ENCODE results near the gene ZNF536.

DNA sequence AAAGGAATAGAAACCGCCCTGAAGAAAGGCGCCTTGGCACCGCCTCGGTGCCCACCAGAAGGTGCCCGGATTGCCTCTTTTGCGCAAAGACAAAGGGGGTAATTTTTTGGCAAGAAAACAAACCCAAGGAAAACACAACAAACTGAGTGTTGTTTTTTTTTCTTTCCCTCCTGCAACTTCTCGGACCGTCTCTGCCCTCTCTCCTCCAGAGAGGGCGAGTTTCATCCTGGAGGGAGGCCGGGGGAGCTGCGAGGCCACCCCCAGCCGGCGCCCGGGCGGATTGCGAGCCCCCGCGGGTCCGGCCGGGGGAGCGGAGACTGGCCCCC is 2.3 kb downstream of the ZNF536 start:
- TF ChIP-seq, protein P1, sequence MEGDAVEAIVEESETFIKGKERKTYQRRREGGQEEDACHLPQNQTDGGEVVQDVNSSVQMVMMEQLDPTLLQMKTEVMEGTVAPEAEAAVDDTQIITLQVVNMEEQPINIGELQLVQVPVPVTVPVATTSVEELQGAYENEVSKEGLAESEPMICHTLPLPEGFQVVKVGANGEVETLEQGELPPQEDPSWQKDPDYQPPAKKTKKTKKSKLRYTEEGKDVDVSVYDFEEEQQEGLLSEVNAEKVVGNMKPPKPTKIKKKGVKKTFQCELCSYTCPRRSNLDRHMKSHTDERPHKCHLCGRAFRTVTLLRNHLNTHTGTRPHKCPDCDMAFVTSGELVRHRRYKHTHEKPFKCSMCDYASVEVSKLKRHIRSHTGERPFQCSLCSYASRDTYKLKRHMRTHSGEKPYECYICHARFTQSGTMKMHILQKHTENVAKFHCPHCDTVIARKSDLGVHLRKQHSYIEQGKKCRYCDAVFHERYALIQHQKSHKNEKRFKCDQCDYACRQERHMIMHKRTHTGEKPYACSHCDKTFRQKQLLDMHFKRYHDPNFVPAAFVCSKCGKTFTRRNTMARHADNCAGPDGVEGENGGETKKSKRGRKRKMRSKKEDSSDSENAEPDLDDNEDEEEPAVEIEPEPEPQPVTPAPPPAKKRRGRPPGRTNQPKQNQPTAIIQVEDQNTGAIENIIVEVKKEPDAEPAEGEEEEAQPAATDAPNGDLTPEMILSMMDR (IDR thresholded peaks at IDR 0.05; ENCODE audit: low read depth, low read length) = no peak
- TF ChIP-seq EZH2phosphoT487 (IDR thresholded peaks at IDR 0.05; ENCODE audit: low read depth) = no peak

Data from OCI-LY3 (cell line).